GM06990 (cell line): ENCODE data around the gene CACNB1.

ENCODE experiments used
- DNase-seq: peaks from one replicate; pipeline ENCODE4 v3.0.0-alpha.2; 2011; ENCODE audit not compliant: insufficient read length; ENCODE audit errors: extremely low read depth
- H3K27me3 ChIP-seq: replicated peaks from 2 replicates; pipeline ENCODE4 v1.6.0; 2011; ENCODE audit warnings: low read length; ENCODE audit not compliant: control insufficient read depth, insufficient read depth
- H3K36me3 ChIP-seq: 2 replicates; pipeline ENCODE4 v1.5.1; 2011; ENCODE audit warnings: low read length; ENCODE audit not compliant: control insufficient read depth, insufficient read depth
- H3K4me3 ChIP-seq: replicated peaks from 2 replicates; pipeline ENCODE4 v1.5.1; 2011; ENCODE audit warnings: low read depth, mild to moderate bottlenecking, control low read depth, low read length
- CTCF ChIP-seq: IDR thresholded peaks from 2 replicates; pipeline ENCODE4 v1.5.1; 2011; ENCODE audit warnings: low read length, control low read depth, mild to moderate bottlenecking, inconsistent platforms; ENCODE audit not compliant: insufficient read depth, poor library complexity, severe bottlenecking

CACNB1 gene

GRCh38 chr17:39158623-39159022, 38.8 kb downstream of the CACNB1 start:
- TF ChIP-seq CTCF: no peak

GRCh38 chr17:39156491-39156890, 41.0 kb downstream of the CACNB1 start:
- no peak for DNase-seq
- no peak for TF ChIP-seq CTCF
- H3K27me3 ChIP-seq: no peaks in the 10 kb centered on the region

More at GRCh38 chr17:39158623-39159022, 38.8 kb downstream of the CACNB1 start:
- Histone ChIP-seq H3K4me3 (no peak overlapping the region), H3K27me3 (no peaks in the 10 kb centered on the region), H3K36me3 (no peaks in the 10 kb centered on the region)
- DNase-seq: no peak

GRCh38 chr17:39155654-39156053, 41.8 kb downstream of the CACNB1 start:
- H3K27me3 ChIP-seq: peaks cover 2% of the 10 kb centered on the region
- TF ChIP-seq CTCF: no peak

More at GRCh38 chr17:39156491-39156890, 41.0 kb downstream of the CACNB1 start:
- H3K36me3 ChIP-seq: no peaks in the 10 kb centered on the region
- H3K4me3 ChIP-seq: no peak overlapping the region

GRCh38 chr17:39153599-39154051, 43.8 kb downstream of the CACNB1 start:
- Histone ChIP-seq H3K36me3 (no peaks in the 10 kb centered on the region), H3K27me3 (peaks cover 3% of the 10 kb centered on the region), H3K4me3 (peak overlapping the region; percentile 83)
- peak; percentile 81 for DNase-seq
- no peak for TF ChIP-seq CTCF

More at GRCh38 chr17:39155654-39156053, 41.8 kb downstream of the CACNB1 start:
- no peak for DNase-seq
- Histone ChIP-seq H3K36me3 (no peaks in the 10 kb centered on the region), H3K4me3 (no peak overlapping the region)

- no peak for DNase-seq
- H3K4me3 ChIP-seq: no peak overlapping the region
- peaks cover 3% of the 10 kb centered on the region for H3K27me3 ChIP-seq
- no peaks in the 10 kb centered on the region for H3K36me3 ChIP-seq
- TF ChIP-seq CTCF: no peak
These were observed 45.3 kb downstream of the CACNB1 start for GRCh38 chr17:39151943-39152818.
